ENCODE data around the gene NFKBIE.
"Not testable (repeated sequence)": the region's sequence is repeated elsewhere in the genome, so short reads cannot be mapped to it uniquely, and the experiment has no call there.

NFKBIE gene, protein sequence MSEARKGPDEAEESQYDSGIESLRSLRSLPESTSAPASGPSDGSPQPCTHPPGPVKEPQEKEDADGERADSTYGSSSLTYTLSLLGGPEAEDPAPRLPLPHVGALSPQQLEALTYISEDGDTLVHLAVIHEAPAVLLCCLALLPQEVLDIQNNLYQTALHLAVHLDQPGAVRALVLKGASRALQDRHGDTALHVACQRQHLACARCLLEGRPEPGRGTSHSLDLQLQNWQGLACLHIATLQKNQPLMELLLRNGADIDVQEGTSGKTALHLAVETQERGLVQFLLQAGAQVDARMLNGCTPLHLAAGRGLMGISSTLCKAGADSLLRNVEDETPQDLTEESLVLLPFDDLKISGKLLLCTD

GRCh38 chr6:44265007-44265721 lies at the start of gene NFKBIE:
Gene NFKBIE, minus strand, starts transcription at chr6:44265551. Its CDS starts 205 bp downstream, at chr6:44265346.
- no peak for DNase-seq

DNA sequence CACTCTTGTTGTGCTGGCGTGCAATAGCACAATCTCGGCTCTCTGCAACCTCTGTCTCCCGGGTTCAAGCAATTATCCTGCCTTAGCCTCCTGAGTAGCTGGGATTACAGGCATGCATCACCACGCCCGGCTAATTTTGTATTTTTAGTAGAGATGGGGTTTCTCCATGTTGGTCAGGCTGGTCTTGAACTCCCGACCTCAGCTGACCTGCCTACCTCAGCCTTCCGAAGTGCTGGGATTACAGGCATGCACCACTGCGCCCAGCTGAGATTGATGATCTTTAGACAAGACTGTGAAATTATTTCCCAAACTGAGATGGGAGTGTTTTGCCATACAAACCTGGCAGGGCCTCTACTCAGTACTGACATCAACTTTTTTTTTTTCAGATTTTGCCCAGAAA lies 49.3 kb upstream of the NFKBIE start:
- not testable (repeated sequence) for DNase-seq

DNA sequence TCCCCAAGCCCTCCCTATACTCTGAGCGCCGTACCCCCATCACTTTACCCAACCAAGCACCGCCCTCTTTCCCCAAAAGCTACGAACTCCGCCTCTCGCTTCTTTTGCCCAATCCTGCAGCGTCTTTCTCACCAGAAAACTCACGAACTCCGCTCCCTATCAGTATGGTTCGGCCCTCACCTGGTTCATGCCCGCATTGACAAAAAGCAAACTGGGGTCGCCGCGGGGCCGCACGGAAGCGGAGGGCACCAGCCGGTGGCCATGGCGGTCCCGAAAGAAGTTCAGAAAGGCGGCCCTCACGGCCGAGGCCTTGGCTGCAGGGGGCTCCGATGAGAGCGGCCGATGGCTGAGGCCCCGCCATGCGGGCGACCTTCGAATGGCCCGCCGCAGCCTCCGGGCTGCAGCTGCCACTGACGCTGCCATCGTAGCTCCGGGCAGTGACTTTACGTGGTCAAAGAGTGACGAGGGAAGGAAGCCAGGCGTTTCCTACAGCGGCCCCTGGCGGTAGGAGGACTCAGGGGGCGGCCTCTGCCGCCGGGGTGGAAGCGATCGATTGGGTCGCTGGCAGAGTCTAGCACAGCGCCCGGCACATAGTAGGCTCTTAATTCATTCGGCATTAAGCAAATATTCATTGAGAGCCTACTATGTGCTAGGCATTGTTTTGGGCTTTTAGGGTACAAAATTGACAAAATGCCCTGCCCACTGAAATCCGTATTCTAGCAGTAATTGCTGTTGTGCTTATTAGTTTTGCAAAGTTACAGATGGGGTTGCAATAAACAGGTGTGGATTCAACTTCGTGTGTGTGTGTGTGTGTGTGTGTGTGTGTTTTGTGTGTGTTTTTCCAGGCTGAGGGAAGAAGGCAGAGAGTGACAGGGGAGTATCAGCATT lies 47.8 kb upstream of the NFKBIE start, which contains the start of gene AARS2:
Gene AARS2, minus strand, starts transcription at position 447 of the 888 bp plus-strand sequence. Its CDS starts 24 bp downstream, at position 423.
- DNase-seq = peak; percentile 35

DNA sequence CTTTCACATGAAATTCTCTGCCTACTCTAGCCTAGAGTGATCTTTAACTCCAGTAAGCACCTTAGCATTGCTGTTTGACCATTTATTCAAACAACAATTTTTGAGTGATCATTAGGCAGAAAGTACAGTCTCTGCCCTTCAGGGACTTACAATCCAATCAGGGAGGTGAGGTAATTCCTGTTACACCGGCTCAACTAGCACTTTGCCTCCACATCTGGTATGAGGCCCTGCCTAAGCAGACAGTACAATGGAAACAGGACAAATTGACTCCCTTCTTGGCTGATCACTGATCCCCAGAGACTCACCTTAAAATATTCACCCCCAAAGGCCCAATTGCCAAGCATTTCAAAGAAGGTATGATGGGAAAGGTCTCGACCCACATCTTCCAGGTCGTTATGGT lies 46.4 kb upstream of the NFKBIE start:
- DNase-seq = no peak

DNA sequence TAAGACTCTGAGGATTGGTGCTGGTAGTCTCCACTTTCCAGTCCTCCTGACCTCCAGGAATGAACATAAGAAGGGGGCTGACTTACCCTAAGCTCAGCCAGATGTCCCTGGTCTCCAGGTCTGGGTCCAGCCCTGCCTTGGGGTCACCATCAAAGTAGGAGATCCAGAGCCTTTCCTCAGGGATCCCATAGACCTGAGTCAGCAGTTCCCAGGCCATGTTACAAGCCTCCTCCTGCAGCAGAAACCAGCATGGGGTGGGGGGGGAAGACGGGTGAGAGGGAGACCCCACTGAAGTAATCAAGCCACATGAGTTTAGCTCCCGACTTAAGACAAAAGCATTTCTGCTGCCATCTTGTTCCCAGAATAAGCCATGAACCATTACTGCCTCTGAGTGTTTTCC lies 46.0 kb upstream of the NFKBIE start:
- DNase-seq = no peak

DNA sequence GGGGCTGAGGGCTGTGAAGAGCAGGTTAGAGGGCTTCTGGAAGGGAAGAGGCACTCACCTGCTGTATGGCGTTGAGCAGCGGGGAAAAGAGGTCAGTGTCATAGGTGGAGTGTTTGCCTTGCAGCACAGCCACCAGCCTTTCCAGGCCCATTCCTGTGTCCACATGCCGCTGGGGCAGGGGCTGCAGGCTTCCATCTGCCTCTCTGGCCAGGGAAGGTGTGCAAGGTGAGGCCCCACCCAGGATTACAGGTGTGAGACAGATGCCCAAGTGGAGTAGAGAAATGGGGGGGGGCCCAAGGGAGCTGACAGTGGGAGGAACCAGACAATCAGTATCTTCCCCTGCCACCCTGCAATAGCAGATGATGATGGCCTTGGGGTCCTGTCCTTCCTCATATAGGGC lies 44.9 kb upstream of the NFKBIE start:
- no peak for DNase-seq

- DNase-seq = no peak
Measured at GRCh38 chr6:44309631-44310030, 44.3 kb upstream of the NFKBIE start.

- no peak for DNase-seq
Measured at GRCh38 chr6:44309092-44309491, 43.7 kb upstream of the NFKBIE start.

DNA sequence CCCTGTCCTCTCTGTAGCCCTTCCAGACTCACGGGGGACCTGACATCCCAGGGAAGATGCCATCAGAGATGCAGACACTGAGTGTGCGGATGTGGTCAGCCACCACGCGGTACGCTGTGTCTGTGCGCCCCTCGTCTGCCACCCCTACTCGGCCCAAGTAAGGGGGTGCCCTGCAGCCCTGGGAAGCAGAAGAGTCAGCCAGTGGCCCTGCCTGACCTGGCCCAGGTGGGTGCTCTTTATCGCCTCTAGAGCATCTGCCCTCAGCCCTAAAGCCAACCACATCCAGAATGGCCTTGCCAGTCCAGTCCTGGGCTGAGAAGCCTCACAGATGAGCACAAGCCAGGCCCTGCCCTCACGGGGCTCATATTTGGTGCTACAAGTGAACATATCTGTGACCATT lies 41.9 kb upstream of the NFKBIE start:
- no peak for DNase-seq

DNA sequence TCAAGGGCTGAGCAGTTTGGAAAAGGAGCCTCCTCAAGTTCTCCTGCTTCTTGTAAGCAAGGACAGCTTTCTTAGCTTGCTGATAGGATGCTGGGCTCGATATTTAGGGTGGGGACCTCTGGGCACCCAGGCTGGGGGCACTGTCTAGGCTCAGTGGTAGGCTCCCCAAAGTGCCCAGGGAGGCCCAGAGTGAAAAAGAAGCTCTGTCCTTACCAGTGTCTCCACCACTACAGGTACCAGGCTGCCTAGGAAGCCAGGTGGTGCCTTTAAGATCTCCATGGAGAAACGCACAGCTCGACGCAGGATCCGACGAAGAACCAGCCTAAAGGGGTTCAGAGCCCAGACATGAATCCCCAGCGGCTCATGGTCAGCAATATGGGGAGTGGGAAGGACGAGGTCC lies 41.4 kb upstream of the NFKBIE start:
- no peak for DNase-seq

DNA sequence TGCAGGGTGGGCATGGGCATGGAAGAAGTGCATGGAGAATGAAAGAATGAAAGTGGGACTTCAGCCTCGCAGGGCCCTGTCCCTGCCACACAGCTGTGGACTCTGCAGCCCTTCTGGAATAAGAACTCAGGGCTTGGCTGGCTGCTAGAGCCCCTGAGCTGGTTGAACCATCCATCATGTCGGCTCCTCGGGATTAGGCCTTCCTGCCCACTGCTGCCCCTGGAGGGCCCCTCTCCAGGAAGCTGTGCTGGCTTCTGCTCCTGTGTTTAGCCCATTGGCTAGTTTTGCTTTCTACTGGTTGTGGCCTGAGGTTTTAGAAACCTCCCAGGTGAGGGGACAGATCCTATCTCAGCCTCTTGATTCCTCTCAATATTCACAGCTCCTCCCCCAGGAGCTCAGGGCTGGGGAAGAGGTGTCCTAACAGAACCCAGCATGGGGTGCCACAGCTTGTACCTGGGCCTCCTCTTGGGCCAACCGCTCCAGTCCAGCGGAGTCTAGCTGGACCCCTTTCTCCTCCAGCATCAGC lies 39.9 kb upstream of the NFKBIE start:
- DNase-seq = no peak

DNA sequence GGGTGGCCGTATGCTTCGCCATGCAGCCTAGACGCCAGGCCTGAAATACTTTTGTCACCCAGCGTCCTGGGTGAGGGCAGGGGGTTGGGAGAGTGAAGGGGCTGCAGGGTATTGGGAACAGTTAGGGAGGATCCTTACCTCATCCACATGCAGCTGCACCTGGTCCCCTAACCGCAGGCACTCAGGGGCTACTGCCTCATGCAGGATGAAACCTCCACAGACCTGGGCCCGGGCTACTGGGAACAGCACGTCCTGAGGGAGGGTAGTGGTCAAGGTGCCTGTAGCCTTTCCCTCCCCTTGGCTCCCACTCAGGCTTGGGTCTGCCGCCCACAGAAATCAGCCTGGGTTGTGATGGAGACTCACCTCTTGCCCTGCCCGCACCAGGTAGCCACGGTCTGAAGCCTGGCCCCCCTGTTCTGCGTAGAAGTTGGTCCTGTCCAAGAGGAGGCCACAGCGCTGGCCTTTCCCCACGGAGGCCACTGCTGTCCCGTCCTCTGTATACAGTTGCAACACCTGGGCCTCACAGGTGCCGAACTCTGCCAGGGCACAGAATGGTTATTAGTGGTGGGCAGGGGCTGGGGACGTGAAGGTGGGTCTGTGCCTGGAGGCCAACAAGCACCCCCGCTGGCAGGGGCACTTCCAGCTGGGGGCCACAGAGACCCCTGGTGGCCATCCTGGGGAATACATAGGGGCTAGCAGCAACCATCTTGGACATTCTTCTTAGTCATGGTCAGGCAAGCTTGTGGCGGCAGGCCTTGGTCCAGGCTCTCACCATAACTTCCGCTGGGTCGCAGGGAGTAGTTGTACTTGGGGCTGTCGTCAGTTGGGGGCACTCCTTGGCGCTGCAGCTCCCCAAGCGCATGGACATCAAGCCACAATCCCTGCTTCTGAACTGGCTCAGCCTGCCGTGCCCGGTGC lies 39.2 kb upstream of the NFKBIE start:
- no peak for DNase-seq

GRCh38 chr6:44303842-44304241 lies 38.5 kb upstream of the NFKBIE start:
- no peak for DNase-seq

DNA sequence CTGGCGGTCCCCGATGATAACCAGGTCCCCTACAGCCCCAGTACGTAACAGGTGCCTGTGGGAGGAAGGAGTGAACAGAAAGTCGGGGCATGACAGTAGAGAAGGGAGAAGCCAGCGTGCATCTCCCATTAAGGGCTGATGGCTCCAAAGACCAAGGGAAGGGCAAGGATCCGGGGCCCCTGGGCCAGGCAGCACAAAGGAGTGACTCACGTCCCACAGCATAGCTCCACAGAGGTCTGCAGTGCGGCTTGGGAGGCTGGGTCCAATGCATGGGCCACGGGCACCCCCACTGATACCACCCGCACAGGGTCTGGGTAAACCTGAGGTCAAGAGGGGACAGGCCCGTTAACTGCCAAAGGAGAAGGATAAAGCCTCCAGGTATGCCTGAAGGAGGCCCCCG lies 37.5 kb upstream of the NFKBIE start:
- no peak for DNase-seq

GRCh38 chr6:44301782-44302564 lies 36.6 kb upstream of the NFKBIE start:
- DNase-seq = no peak

GRCh38 chr6:44301106-44301505 lies 35.8 kb upstream of the NFKBIE start:
- no peak for DNase-seq

DNA sequence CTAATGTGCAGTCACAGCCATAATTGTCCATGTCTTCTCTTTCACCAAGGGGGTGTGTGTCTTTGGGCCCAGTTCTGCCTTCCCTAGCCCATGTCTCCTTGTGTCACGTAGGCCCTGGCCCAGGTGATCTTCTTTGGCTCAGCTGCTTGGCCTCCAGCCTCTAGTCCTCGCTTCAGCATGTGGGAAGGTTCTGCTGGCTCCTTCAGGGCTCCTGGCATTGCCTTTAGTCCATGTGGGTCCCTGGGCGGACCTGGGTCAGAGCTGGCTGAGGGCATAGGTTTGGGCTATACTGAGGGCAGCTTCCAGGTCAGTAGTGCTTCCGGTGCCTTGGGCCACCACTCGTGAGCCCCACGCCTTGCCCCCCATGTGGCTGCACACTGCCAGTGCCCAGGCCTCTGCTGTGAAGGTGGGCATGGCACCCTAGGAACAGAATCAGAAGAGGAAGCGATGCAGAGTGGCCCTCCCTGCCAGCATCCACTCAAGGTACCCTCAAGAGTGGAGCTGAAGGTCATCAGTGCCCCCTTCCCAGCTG lies 35.0 kb upstream of the NFKBIE start:
- no peak for DNase-seq

DNA sequence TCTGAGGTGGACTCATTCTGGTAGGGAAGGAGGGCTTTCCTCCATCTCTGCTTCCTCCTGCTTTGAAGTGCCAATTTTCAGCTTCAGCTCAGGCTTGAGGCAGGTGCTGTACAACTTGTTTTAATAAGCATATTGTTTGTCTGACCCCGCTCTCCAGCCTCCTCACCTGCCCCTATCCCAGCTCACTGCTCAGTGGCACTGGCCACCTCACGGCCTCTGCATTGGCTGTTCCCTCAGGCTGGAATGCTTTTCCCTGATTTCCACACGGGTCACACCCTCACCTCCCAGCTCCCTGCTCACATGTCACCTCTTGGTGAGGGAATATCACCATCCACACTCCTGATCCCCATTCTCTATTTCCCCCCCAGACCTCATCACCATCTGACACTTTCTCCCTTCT lies 33.5 kb upstream of the NFKBIE start:
- DNase-seq = no peak

DNA sequence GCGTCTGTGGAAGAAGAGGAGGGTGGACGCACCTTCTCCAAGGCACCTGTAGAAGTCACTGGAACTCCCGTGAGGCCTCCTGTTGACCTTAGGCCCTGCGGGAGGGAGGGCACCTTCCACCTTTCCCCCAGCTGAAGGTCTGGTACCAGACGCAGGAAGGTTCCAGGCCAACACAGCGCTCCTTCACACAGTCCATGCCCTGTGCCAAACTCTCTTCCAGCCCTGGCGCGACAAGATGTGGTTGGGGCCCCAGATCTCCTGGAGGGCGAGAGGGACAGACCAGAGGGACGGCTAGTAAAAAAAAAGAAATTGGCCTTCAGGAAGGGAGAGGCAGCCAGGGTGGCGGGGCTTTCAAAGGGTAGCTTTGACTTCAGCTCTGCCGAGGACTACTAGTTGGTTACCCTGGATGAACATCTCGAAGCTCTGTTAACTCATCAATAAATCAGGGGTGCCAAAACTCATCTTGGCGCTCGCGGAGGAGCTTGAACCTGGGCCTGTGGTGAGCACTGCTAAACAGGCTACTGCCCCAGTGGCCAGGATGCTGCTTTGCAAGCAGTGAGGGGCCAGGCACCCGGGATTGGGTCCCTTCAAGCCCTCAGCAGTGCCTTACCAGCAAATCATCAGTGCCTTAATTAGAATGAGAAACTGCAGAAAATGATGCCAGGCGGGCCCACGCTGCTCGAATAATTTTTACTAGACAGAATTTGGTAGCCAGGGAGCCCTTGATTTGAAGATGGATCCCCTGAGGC lies 32.9 kb upstream of the NFKBIE start:
- no peak for DNase-seq
